CD14-positive monocyte (primary cell): ENCODE results near the gene ERCC6L2. TPM values are rescaled to one million over a fixed set of nuclear protein-coding genes. Genes with fewer than 3 reads are reported as not detected.

Experiments
- DNase-seq, 3 donors: peaks; one replicate each; pipeline ENCODE4 v3.0.0-alpha.2; 2011 to 2022
- H2AFZ ChIP-seq: 2 replicates; pipeline ENCODE4 v1.6.0; 2012; ENCODE audit warnings: mild to moderate bottlenecking, low read depth, low read length, inconsistent platforms; ENCODE audit not compliant: insufficient read depth, poor library complexity, severe bottlenecking
- H3K27ac ChIP-seq, 2 donors: 1 replicate in 1 of 2; 2 replicates in 1 of 2; pipeline ENCODE4 v1.5.1; 2012 to 2013; ENCODE audit warnings: low read length in 2 of 2, control low read depth in 1 of 2, inconsistent platforms in 1 of 2, low read depth in 1 of 2, mild to moderate bottlenecking in 1 of 2
- H3K27me3 ChIP-seq, 2 donors: one replicate each; pipeline versions ENCODE4 v1.6.0 to v1.6.1; 2011 to 2013; ENCODE audit warnings: low read length in 2 of 2; ENCODE audit not compliant: control insufficient read depth in 2 of 2, insufficient read depth in 2 of 2
- H3K36me3 ChIP-seq, 2 donors: replicated peaks in 1 of 2; 1 replicate in 1 of 2; 2 replicates in 1 of 2; pipeline versions ENCODE4 v1.5.1 to v1.6.1; 2012 to 2013; ENCODE audit warnings: low read length in 2 of 2, control low read depth in 1 of 2, inconsistent platforms in 1 of 2, mild to moderate bottlenecking in 1 of 2; ENCODE audit not compliant: insufficient read depth in 2 of 2, control insufficient read depth in 1 of 2
- H3K4me1 ChIP-seq, 2 donors: 1 replicate in 1 of 2; 2 replicates in 1 of 2; pipeline versions ENCODE4 v1.5.1 to v1.6.1; 2012 to 2013; ENCODE audit warnings: low read length in 2 of 2, control low read depth in 1 of 2, inconsistent platforms in 1 of 2, mild to moderate bottlenecking in 1 of 2, moderate library complexity in 1 of 2; ENCODE audit not compliant: insufficient read depth in 2 of 2, control insufficient read depth in 1 of 2
- H3K4me2 ChIP-seq: replicated peaks from 2 replicates; pipeline ENCODE3; 2012; ENCODE audit warnings: low read length, moderate library complexity, mild to moderate bottlenecking; ENCODE audit not compliant: poor library complexity, severe bottlenecking; ENCODE audit errors: extremely low read depth
- H3K4me3 ChIP-seq, 3 experiments: fragments of 200-600 bp in 1 of 3; sonication (generic) in 1 of 3; replicated peaks in 1 of 3; 1 replicate in 2 of 3; 2 replicates in 1 of 3; pipeline ENCODE4 v1.5.1; 2011 to 2013; ENCODE audit warnings: low read length in 3 of 3, mild to moderate bottlenecking in 3 of 3, control low read depth in 2 of 3, low read depth in 2 of 3, inconsistent platforms in 1 of 3, moderate library complexity in 1 of 3
- H3K79me2 ChIP-seq: 2 replicates; pipeline ENCODE4 v1.6.0; 2012; ENCODE audit warnings: mild to moderate bottlenecking, control low read depth, inconsistent platforms, low read length, moderate library complexity; ENCODE audit not compliant: insufficient read depth
- H3K9ac ChIP-seq: 2 replicates; pipeline ENCODE4 v1.6.0; 2017; ENCODE audit warnings: low read length, mild to moderate bottlenecking; ENCODE audit not compliant: insufficient read depth, poor library complexity, severe bottlenecking
- H3K9me3 ChIP-seq, 2 donors: replicated peaks in 1 of 2; 1 replicate in 1 of 2; 2 replicates in 1 of 2; pipeline versions ENCODE4 v1.5.1 to v1.6.1; 2012 to 2013; ENCODE audit warnings: low read length in 2 of 2, control low read depth in 1 of 2; ENCODE audit not compliant: control insufficient read depth in 1 of 2, insufficient read depth in 1 of 2
- H4K20me1 ChIP-seq: 2 replicates; pipeline ENCODE4 v1.6.0; 2012; ENCODE audit warnings: mild to moderate bottlenecking, low read length, control low read depth, moderate library complexity; ENCODE audit not compliant: insufficient read depth
- H3K27ac Mint-ChIP-seq, 7 donors: one replicate each; pipeline ENCODE4 v1.8.0; 2020; ENCODE audit warnings: mild to moderate bottlenecking in 7 of 7, mixed read lengths in 7 of 7, moderate library complexity in 6 of 7, inconsistent platforms in 2 of 7
- H3K27me3 Mint-ChIP-seq, 3 donors: one replicate each; pipeline ENCODE4 v1.8.0; 2021 to 2022; ENCODE audit warnings: low read depth in 3 of 3, mild to moderate bottlenecking in 3 of 3, mixed read lengths in 3 of 3, moderate library complexity in 3 of 3, inconsistent platforms in 1 of 3
- H3K36me3 Mint-ChIP-seq, 2 donors: one replicate each; pipeline ENCODE4 v1.8.0; 2020; ENCODE audit warnings: mixed read lengths in 2 of 2, inconsistent platforms in 1 of 2, mild to moderate bottlenecking in 1 of 2
- H3K4me1 Mint-ChIP-seq: one replicate; pipeline ENCODE4 v1.8.0; 2020; ENCODE audit warnings: mild to moderate bottlenecking, mixed read lengths
- H3K4me3 Mint-ChIP-seq, 2 donors: one replicate each; pipeline ENCODE4 v1.8.0; 2020; ENCODE audit warnings: mild to moderate bottlenecking in 2 of 2, mixed read lengths in 2 of 2, moderate library complexity in 1 of 2
- H3K9me3 Mint-ChIP-seq, 7 donors: one replicate each; pipeline ENCODE4 v1.8.0; 2020 to 2022; ENCODE audit warnings: mixed read lengths in 7 of 7, mild to moderate bottlenecking in 6 of 7, moderate library complexity in 6 of 7, inconsistent platforms in 2 of 7
- WGBS: methylation state at CpG from one replicate; pipeline ENCODE4 v1.1.5; 2013; ENCODE audit warnings: missing lambda C conversion rate; ENCODE audit not compliant: insufficient coverage; 5-methylcytosine and 5-hydroxymethylcytosine counted together
- intact Hi-C, 2 donors: fragments of 100-400 bp; cut with micrococcal nuclease; formaldehyde crosslinking; loops; one replicate each; pipeline versions ENCODE4 v1.15.0 to v1.15.1; 2023
- polyA plus RNA-seq, 3 donors: library from polyadenylated mRNA; depleted of rRNA in 1 of 3; unstranded in 2 of 3; stranded (reverse) in 1 of 3; fragments of 300-500 nt in 2 of 3; fragments of >200 nt in 1 of 3; fragmentation: Illumina TruSeq in 2 of 3; gene quantifications; 1 replicate in 2 of 3; 2 replicates in 1 of 3; pipeline ENCODE4 v1.2.3, GENCODE V29; 2012 to 2021
- TF ChIP-seq, protein P1 (sequence below): fragments of 200-600 bp; IDR thresholded peaks from one replicate; pipeline ENCODE4 v1.8.0; 2022; ENCODE audit warnings: antibody characterized with exemption, mild to moderate bottlenecking

Gene ERCC6L2
- polyA plus RNA-seq, 3 donors, result 7.1 to 18.9 (median 7.2) TPM

DNA sequence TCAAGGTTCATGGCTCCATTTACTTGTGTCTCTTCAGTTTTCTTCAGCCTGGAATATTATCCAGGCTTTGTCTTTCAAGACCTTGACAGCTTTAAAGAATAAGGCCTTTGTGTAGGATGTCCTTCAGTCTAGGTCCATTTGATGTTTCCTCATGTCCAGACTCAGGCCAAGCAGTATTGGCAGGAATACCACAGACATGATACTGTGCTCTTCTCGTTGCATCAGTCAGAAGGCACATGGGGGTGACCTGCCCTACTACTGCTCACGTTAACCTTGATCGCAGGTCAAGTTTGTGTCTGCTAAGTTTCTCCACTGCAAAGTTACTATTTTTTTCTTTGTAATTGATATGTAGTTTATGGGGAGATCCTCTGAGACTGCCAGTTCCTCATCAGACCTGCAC is 88.2 kb downstream of the ERCC6L2 start:
- H3K27ac Mint-ChIP-seq, result no peak overlapping the region
- no peaks in the 10 kb centered on the region for H3K27me3 ChIP-seq
- H2AFZ ChIP-seq, result no peak overlapping the region
- no peak overlapping the region for H3K27ac ChIP-seq
- peaks cover 2 to 16% of the 10 kb centered on the region in 2 donors for H3K36me3 ChIP-seq
- H3K4me1 Mint-ChIP-seq, result no peaks in the 10 kb centered on the region
- no peak overlapping the region for H3K4me3 ChIP-seq
- no peaks in the 10 kb centered on the region for H3K4me1 ChIP-seq
- WGBS, result 100% methylated on average over 1 of the region's 3 CpGs
- H3K9ac ChIP-seq, result no peak overlapping the region
- H4K20me1 ChIP-seq, result no peaks in the 10 kb centered on the region
- TF ChIP-seq, protein P1, sequence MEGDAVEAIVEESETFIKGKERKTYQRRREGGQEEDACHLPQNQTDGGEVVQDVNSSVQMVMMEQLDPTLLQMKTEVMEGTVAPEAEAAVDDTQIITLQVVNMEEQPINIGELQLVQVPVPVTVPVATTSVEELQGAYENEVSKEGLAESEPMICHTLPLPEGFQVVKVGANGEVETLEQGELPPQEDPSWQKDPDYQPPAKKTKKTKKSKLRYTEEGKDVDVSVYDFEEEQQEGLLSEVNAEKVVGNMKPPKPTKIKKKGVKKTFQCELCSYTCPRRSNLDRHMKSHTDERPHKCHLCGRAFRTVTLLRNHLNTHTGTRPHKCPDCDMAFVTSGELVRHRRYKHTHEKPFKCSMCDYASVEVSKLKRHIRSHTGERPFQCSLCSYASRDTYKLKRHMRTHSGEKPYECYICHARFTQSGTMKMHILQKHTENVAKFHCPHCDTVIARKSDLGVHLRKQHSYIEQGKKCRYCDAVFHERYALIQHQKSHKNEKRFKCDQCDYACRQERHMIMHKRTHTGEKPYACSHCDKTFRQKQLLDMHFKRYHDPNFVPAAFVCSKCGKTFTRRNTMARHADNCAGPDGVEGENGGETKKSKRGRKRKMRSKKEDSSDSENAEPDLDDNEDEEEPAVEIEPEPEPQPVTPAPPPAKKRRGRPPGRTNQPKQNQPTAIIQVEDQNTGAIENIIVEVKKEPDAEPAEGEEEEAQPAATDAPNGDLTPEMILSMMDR, result no peak
- no peaks in the 10 kb centered on the region for H3K79me2 ChIP-seq
- H3K4me3 Mint-ChIP-seq, result no peak overlapping the region
- H3K9me3 Mint-ChIP-seq, result peaks cover 0 to 5% (median 2%) of the 10 kb centered on the region in 7 donors
- no peak for DNase-seq
- H3K36me3 Mint-ChIP-seq, result peaks cover 16 to 20% of the 10 kb centered on the region in 2 donors
- no peak overlapping the region for H3K4me2 ChIP-seq
- H3K27me3 Mint-ChIP-seq, result peaks cover 0 to 1% (median 0%) of the 10 kb centered on the region in 3 donors
- intact Hi-C loops, result no loop called here
- no peaks in the 10 kb centered on the region for H3K9me3 ChIP-seq

DNA sequence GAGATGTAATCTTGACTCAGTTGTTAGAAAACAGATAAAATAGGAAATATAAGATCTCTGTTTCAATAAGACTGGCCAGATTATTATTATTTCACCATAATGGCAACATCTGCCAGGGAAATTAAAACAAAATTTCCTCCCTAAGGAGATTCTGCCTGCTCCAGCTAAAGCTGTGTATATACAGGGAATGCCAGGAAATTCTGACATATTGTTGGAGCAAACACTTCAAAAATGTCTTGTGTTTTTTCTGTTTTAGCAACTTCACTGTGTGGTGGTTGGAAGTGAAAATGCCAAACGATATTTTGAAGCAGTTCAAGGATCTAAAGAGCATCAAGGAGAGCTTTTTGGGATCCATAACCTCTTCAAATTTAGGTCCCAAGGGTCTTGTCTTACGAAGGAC is 90.8 kb downstream of the ERCC6L2 start:
- DNase-seq, result no peak
- Mint-ChIP-seq H3K27me3 (no peaks in the 10 kb centered on the region), H3K4me3 (no peak overlapping the region), H3K4me1 (no peaks in the 10 kb centered on the region), H3K27ac (no peak overlapping the region), H3K9me3 (no peaks in the 10 kb centered on the region), H3K36me3 (peaks cover 20 to 28% of the 10 kb centered on the region in 2 donors)
- Histone ChIP-seq H3K4me1 (no peaks in the 10 kb centered on the region), H3K27me3 (no peaks in the 10 kb centered on the region), H2AFZ (no peak overlapping the region), H3K9ac (no peak overlapping the region), H3K4me2 (no peak overlapping the region), H3K79me2 (no peaks in the 10 kb centered on the region), H3K27ac (no peak overlapping the region), H3K9me3 (no peaks in the 10 kb centered on the region), H3K4me3 (no peak overlapping the region), H4K20me1 (no peaks in the 10 kb centered on the region), H3K36me3 (peaks cover 3 to 17% of the 10 kb centered on the region in 2 donors)
- TF ChIP-seq, protein P1, result no peak
- intact Hi-C loops, result no loop called here
- 94% methylated on average over 2 of the region's 2 CpGs for WGBS
